WTC11 (cell line): ENCODE measurements around the gene NCKAP5. TPM values are rescaled to one million over a fixed set of nuclear protein-coding genes. Genes with fewer than 3 reads are reported as not detected.

Experiments used
- ATAC-seq: fragments of 200-7000 bp; cut with Tn5 transposase; 2 replicates; pipeline ENCODE4 v1.10.0; 2021; ENCODE audit warnings: mild to moderate bottlenecking, moderate library complexity
- CTCF ChIA-PET: fragments of 300-600 bp; sonication (Branson Sonifier 250); formaldehyde crosslinking; loops from one replicate; lab custom pipeline; 2021; ENCODE audit warnings: antibody characterized with exemption; lab: Charles Lee
- POLR2A ChIA-PET: fragments of 350-600 bp; sonication (Branson Sonifier 250); formaldehyde crosslinking; loops from one replicate; lab custom pipeline; 2021; ENCODE audit warnings: antibody characterized with exemption; lab: Charles Lee
- DNase-seq: peaks from one replicate; pipeline ENCODE4 v3.0.0; 2021; ENCODE audit warnings: low spot score
- H3K27ac Mint-ChIP-seq: 2 replicates; pipeline ENCODE4 v1.8.0; 2021; ENCODE audit warnings: mixed read lengths
- H3K27me3 Mint-ChIP-seq: 2 replicates; pipeline ENCODE4 v1.8.0; 2021; ENCODE audit warnings: low read depth, mild to moderate bottlenecking, moderate library complexity, mixed read lengths
- H3K36me3 Mint-ChIP-seq: 2 replicates; pipeline ENCODE4 v1.8.0; 2021; ENCODE audit warnings: mixed read lengths
- H3K4me1 Mint-ChIP-seq: 2 replicates; pipeline ENCODE4 v1.8.0; 2022; ENCODE audit warnings: mixed read lengths
- H3K4me3 Mint-ChIP-seq: 2 replicates; pipeline ENCODE4 v1.8.0; 2021; ENCODE audit warnings: mild to moderate bottlenecking, moderate library complexity, mixed read lengths
- H3K9me3 Mint-ChIP-seq: 2 replicates; pipeline ENCODE4 v1.8.0; 2021; ENCODE audit warnings: mixed read lengths
- E2F1 ChIP-seq: sonication (generic); formaldehyde crosslinking; IDR thresholded peaks from 2 replicates; pipeline ENCODE4 v1.8.0; 2022; ENCODE audit warnings: mild to moderate bottlenecking, missing genetic modification reagents
- EMX1 ChIP-seq: fragments of 250-450 bp; sonication (Bioruptor Pico); IDR thresholded peaks from 2 replicates; pipeline ENCODE4 v1.8.0; 2021; ENCODE audit warnings: mild to moderate bottlenecking
- FOXP1 ChIP-seq: sonication (generic); formaldehyde crosslinking; IDR thresholded peaks from 2 replicates; pipeline ENCODE4 v1.8.0; 2022; ENCODE audit warnings: missing genetic modification reagents, mild to moderate bottlenecking, moderate library complexity, borderline replicate concordance
- HMGXB4 ChIP-seq: sonication (generic); formaldehyde crosslinking; IDR thresholded peaks from 2 replicates; pipeline ENCODE4 v1.8.1; 2023; ENCODE audit warnings: mild to moderate bottlenecking, moderate library complexity, missing genetic modification reagents
- JUN ChIP-seq: sonication (generic); formaldehyde crosslinking; IDR thresholded peaks from 2 replicates; pipeline ENCODE4 v1.8.0; 2023; ENCODE audit warnings: mild to moderate bottlenecking, missing genetic modification reagents
- NR3C1 ChIP-seq: sonication (generic); formaldehyde crosslinking; conservative IDR thresholded peaks from 2 replicates; pipeline ENCODE4 v1.8.1; 2023; ENCODE audit warnings: low read depth, mild to moderate bottlenecking, missing genetic modification reagents
- PREB ChIP-seq: sonication (generic); formaldehyde crosslinking; IDR thresholded peaks from 2 replicates; pipeline ENCODE4 v1.8.1; 2022; ENCODE audit warnings: mild to moderate bottlenecking, missing genetic modification reagents, moderate library complexity, borderline replicate concordance
- SMAD4 ChIP-seq: sonication (generic); formaldehyde crosslinking; IDR thresholded peaks from 2 replicates; pipeline ENCODE4 v1.8.0; 2022; ENCODE audit warnings: mild to moderate bottlenecking, missing genetic modification reagents
- TEAD1 ChIP-seq: sonication (generic); formaldehyde crosslinking; IDR thresholded peaks from 2 replicates; pipeline ENCODE4 v1.8.0; 2022; ENCODE audit warnings: mild to moderate bottlenecking, missing genetic modification reagents
- TP53 ChIP-seq: sonication (generic); formaldehyde crosslinking; IDR thresholded peaks from 2 replicates; pipeline ENCODE4 v1.8.1; 2023; ENCODE audit warnings: mild to moderate bottlenecking, missing genetic modification reagents
- ZBTB21 ChIP-seq: sonication (generic); formaldehyde crosslinking; IDR thresholded peaks from 2 replicates; pipeline ENCODE4 v1.8.1; 2023; ENCODE audit warnings: mild to moderate bottlenecking, missing genetic modification reagents, borderline replicate concordance
- ZNF121 ChIP-seq: sonication (generic); formaldehyde crosslinking; IDR thresholded peaks from 2 replicates; pipeline ENCODE4 v1.8.0; 2023; ENCODE audit warnings: missing genetic modification reagents
- ZNF138 ChIP-seq: sonication (generic); formaldehyde crosslinking; conservative IDR thresholded peaks from 2 replicates; pipeline ENCODE4 v1.8.1; 2022; ENCODE audit warnings: mild to moderate bottlenecking, moderate library complexity, missing genetic modification reagents
- ZNF396 ChIP-seq: fragments of 250-450 bp; sonication (Bioruptor Pico); IDR thresholded peaks from 2 replicates; pipeline ENCODE4 v1.8.0; 2021; ENCODE audit warnings: mild to moderate bottlenecking, moderate library complexity, borderline replicate concordance
- total RNA-seq: library from RNA; stranded (reverse); gene quantifications from 3 replicates; pipeline ENCODE4 v1.2.3, GENCODE V29; 2021
- TF ChIP-seq, protein P1 (sequence below): sonication (generic); formaldehyde crosslinking; IDR thresholded peaks from 2 replicates; pipeline ENCODE4 v1.8.0; 2022; ENCODE audit warnings: mild to moderate bottlenecking, missing genetic modification reagents
- TF ChIP-seq, protein P2 (sequence below): fragments of 250-450 bp; sonication (Bioruptor Pico); IDR thresholded peaks from 2 replicates; pipeline ENCODE4 v1.9.0; 2021; ENCODE audit warnings: mild to moderate bottlenecking
- TF ChIP-seq, protein P3 (sequence below): fragments of 250-450 bp; sonication (Bioruptor Pico); IDR thresholded peaks from 2 replicates; pipeline ENCODE4 v1.8.0; 2021; ENCODE audit warnings: mild to moderate bottlenecking
- TF ChIP-seq, protein P4 (sequence below): sonication (generic); formaldehyde crosslinking; IDR thresholded peaks from 2 replicates; pipeline ENCODE4 v1.8.0; 2022; ENCODE audit warnings: mild to moderate bottlenecking, missing genetic modification reagents

Gene NCKAP5
- total RNA-seq, 1 experiment from 2014 or later: 0.55 TPM

DNA sequence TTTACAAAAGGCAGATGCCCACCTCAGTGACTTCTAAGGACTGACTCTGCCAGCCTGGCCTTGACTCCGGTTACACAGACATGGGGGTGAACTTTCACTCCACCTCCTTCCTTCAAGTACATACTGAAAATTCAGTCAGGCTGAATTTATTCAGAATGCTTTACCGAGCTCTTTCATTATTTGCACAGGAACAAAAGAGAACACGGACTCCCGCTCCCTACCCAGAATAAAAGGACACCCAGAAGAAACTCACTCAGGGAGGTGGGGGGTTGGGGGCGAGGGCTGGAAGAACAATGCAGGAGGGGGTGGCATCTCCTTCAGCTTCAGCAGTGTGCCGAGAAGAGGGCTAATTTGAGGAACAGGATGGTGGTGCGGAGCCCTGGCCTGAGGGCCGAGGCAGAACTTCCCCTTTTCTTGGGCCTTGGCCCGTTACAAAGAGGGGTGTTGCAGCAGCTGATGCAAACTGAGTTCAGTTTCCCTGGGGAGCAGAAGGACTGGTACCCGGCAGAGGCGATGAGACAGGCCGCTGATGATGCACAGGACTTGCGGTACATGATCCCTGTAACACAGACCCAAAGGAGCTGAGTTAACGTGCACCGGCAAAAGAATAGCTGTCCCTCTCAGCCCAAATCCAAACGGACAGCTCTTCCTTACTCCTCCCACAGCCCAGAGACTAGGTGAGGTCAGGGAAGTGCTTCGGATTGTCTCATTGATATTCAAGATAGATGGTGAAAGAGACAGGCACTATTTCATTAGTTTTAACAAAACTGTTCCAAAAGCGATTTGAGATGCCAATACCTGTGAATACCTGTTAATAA lies 922.3 kb downstream of the NCKAP5 start:
- ChIA-PET CTCF (interaction anchor here (0.6 to 1.6 kb wide), 3 partner anchors 22 to 719 kb away, joined by 3 to 6 read pairs (median 4); no protein-coding TSS in a partner anchor), POLR2A (no interaction called here)
- peak; percentile 24 for ATAC-seq
- DNase-seq: no peak
- TF ChIP-seq ZBTB21 (CRISPR knock-in tag) (no peak), ZNF138 (CRISPR knock-in tag) (no peak), JUN (CRISPR knock-in tag) (no peak), PREB (no peak), FOXP1 (no peak), ZNF396 (CRISPR knock-in tag) (no peak), E2F1 (CRISPR knock-in tag) (no peak), SMAD4 (CRISPR knock-in tag) (no peak), TP53 (CRISPR knock-in tag) (no peak), NR3C1 (CRISPR knock-in tag) (no peak), EMX1 (CRISPR knock-in tag) (no peak), TEAD1 (CRISPR knock-in tag) (no peak), HMGXB4 (CRISPR knock-in tag) (no peak), ZNF121 (CRISPR knock-in tag) (no peak)
- TF ChIP-seq, protein P1, sequence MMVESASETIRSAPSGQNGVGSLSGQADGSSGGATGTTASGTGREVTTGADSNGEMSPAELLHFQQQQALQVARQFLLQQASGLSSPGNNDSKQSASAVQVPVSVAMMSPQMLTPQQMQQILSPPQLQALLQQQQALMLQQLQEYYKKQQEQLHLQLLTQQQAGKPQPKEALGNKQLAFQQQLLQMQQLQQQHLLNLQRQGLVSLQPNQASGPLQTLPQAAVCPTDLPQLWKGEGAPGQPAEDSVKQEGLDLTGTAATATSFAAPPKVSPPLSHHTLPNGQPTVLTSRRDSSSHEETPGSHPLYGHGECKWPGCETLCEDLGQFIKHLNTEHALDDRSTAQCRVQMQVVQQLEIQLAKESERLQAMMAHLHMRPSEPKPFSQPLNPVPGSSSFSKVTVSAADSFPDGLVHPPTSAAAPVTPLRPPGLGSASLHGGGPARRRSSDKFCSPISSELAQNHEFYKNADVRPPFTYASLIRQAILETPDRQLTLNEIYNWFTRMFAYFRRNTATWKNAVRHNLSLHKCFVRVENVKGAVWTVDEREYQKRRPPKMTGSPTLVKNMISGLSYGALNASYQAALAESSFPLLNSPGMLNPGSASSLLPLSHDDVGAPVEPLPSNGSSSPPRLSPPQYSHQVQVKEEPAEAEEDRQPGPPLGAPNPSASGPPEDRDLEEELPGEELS (CRISPR knock-in tag): no peak
- TF ChIP-seq, protein P2, sequence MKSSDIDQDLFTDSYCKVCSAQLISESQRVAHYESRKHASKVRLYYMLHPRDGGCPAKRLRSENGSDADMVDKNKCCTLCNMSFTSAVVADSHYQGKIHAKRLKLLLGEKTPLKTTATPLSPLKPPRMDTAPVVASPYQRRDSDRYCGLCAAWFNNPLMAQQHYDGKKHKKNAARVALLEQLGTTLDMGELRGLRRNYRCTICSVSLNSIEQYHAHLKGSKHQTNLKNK (CRISPR knock-in tag): no peak
- TF ChIP-seq, protein P3, sequence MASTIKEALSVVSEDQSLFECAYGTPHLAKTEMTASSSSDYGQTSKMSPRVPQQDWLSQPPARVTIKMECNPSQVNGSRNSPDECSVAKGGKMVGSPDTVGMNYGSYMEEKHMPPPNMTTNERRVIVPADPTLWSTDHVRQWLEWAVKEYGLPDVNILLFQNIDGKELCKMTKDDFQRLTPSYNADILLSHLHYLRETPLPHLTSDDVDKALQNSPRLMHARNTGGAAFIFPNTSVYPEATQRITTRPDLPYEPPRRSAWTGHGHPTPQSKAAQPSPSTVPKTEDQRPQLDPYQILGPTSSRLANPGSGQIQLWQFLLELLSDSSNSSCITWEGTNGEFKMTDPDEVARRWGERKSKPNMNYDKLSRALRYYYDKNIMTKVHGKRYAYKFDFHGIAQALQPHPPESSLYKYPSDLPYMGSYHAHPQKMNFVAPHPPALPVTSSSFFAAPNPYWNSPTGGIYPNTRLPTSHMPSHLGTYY: no peak
- TF ChIP-seq, protein P4, sequence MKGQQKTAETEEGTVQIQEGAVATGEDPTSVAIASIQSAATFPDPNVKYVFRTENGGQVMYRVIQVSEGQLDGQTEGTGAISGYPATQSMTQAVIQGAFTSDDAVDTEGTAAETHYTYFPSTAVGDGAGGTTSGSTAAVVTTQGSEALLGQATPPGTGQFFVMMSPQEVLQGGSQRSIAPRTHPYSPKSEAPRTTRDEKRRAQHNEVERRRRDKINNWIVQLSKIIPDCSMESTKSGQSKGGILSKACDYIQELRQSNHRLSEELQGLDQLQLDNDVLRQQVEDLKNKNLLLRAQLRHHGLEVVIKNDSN: no peak
- peaks cover 24% of the 10 kb centered on the region for H3K4me1 Mint-ChIP-seq
- no peaks in the 10 kb centered on the region for H3K36me3 Mint-ChIP-seq
- no peak overlapping the region for H3K4me3 Mint-ChIP-seq
- H3K9me3 Mint-ChIP-seq: no peaks in the 10 kb centered on the region
- H3K27me3 Mint-ChIP-seq: no peaks in the 10 kb centered on the region
- H3K27ac Mint-ChIP-seq: no peak overlapping the region
